ENCODE data around the gene SKOR1.

SKOR1 gene

GRCh38 chr15:67824976-67825880, at the start of gene SKOR1:
Gene SKOR1, plus strand, starts transcription at chr15:67825509. Its CDS starts 94 bp downstream, at chr15:67825603.
- DNase-seq (ENCODE audit: low read depth) = no peak

- no peak for DNase-seq (ENCODE audit: low read depth)
Observed at GRCh38 chr15:67775998-67776397, 49.3 kb upstream of the SKOR1 start.

GRCh38 chr15:67776600-67776999, 48.7 kb upstream of the SKOR1 start:
- DNase-seq (ENCODE audit: low read depth) = peak; percentile 24

- no peak for DNase-seq (ENCODE audit: low read depth)
Observed at GRCh38 chr15:67777071-67777470, 48.2 kb upstream of the SKOR1 start.

- DNase-seq (ENCODE audit: low read depth) = no peak
Observed at GRCh38 chr15:67777773-67778172, 47.5 kb upstream of the SKOR1 start.

- DNase-seq (ENCODE audit: low read depth) = no peak
Observed at GRCh38 chr15:67778968-67779548, 46.3 kb upstream of the SKOR1 start.

- DNase-seq (ENCODE audit: low read depth) = no peak
Observed at GRCh38 chr15:67779549-67780111, 45.7 kb upstream of the SKOR1 start.

- no peak for DNase-seq (ENCODE audit: low read depth)
Observed at GRCh38 chr15:67781061-67781460, 44.2 kb upstream of the SKOR1 start.

GRCh38 chr15:67781907-67782690, 43.2 kb upstream of the SKOR1 start:
- DNase-seq (ENCODE audit: low read depth) = no peak

GRCh38 chr15:67782691-67782991, 42.7 kb upstream of the SKOR1 start:
- DNase-seq (ENCODE audit: low read depth) = no peak

GRCh38 chr15:67783303-67783702, 42.0 kb upstream of the SKOR1 start:
- no peak for DNase-seq (ENCODE audit: low read depth)

GRCh38 chr15:67784090-67784781, 41.1 kb upstream of the SKOR1 start:
- DNase-seq (ENCODE audit: low read depth) = no peak

GRCh38 chr15:67784856-67785430, 40.4 kb upstream of the SKOR1 start:
- no peak for DNase-seq (ENCODE audit: low read depth)

- no peak for DNase-seq (ENCODE audit: low read depth)
Observed at GRCh38 chr15:67785431-67785830, 39.9 kb upstream of the SKOR1 start.

- DNase-seq (ENCODE audit: low read depth) = no peak
Observed at GRCh38 chr15:67786646-67787045, 38.7 kb upstream of the SKOR1 start.

GRCh38 chr15:67788986-67789385, 36.3 kb upstream of the SKOR1 start:
- no peak for DNase-seq (ENCODE audit: low read depth)

GRCh38 chr15:67790610-67791319, 34.5 kb upstream of the SKOR1 start:
- DNase-seq (ENCODE audit: low read depth) = no peak

- DNase-seq (ENCODE audit: low read depth) = no peak
Observed at GRCh38 chr15:67792250-67792942, 32.9 kb upstream of the SKOR1 start.

GRCh38 chr15:67794832-67795574, 30.3 kb upstream of the SKOR1 start:
- no peak for DNase-seq (ENCODE audit: low read depth)
